H1 (cell line): ENCODE data around the gene MEF2A.

ENCODE experiments used
- CHD1 ChIP-seq: IDR thresholded peaks from 2 replicates; pipeline ENCODE4 v1.6.1; 2012; ENCODE audit warnings: low read depth, low read length, improper control_type of control experiment
- EP300 ChIP-seq, 2 experiments: IDR thresholded peaks; 1 replicate in 1 of 2; 2 replicates in 1 of 2; pipeline ENCODE4 v1.6.1; 2011 to 2012; ENCODE audit warnings: low read depth in 2 of 2, low read length in 2 of 2, mild to moderate bottlenecking in 2 of 2, borderline replicate concordance in 1 of 2, inconsistent platforms in 1 of 2, moderate library complexity in 1 of 2
- EZH2 ChIP-seq: fragments of 200-600 bp; sonication (generic); IDR thresholded peaks from 2 replicates; pipeline ENCODE4 v1.7.1; 2012; ENCODE audit warnings: low read depth, mild to moderate bottlenecking, moderate library complexity, low read length, inconsistent platforms; ENCODE audit not compliant: severe bottlenecking
- JUN ChIP-seq: IDR thresholded peaks from 2 replicates; pipeline ENCODE4 v1.6.1; 2011; ENCODE audit warnings: low read depth, mild to moderate bottlenecking, improper control_type of control experiment, low read length
- KDM1A ChIP-seq: fragments of 200-600, 300-600 bp; sonication (generic); IDR thresholded peaks from 2 replicates; pipeline ENCODE4 v1.7.1; 2016; ENCODE audit warnings: mild to moderate bottlenecking, low read length, borderline replicate concordance
- KDM5A ChIP-seq: fragments of 200-600 bp; IDR thresholded peaks from 2 replicates; pipeline ENCODE4 v1.7.1; 2012; ENCODE audit warnings: mild to moderate bottlenecking, low read length, inconsistent platforms, mixed read lengths
- POLR2AphosphoS5 ChIP-seq: IDR thresholded peaks from 2 replicates; pipeline ENCODE4 v1.6.1; 2011; ENCODE audit warnings: low read depth, low read length
- RAD21 ChIP-seq, 2 experiments: IDR thresholded peaks in 1 of 2; conservative IDR thresholded peaks in 1 of 2; 2 replicates each; pipeline ENCODE4 v1.6.1; 2011; ENCODE audit warnings: low read depth in 2 of 2, low read length in 2 of 2, improper control_type of control experiment in 1 of 2, inconsistent platforms in 1 of 2, mild to moderate bottlenecking in 1 of 2, moderate library complexity in 1 of 2
- SP4 ChIP-seq: IDR thresholded peaks from 2 replicates; pipeline ENCODE4 v1.6.1; 2012; ENCODE audit warnings: low read length, inconsistent platforms
- SRF ChIP-seq: IDR thresholded peaks from 2 replicates; pipeline ENCODE4 v1.6.1; 2011; ENCODE audit warnings: mild to moderate bottlenecking, low read depth, low read length, moderate library complexity
- TAF1 ChIP-seq: IDR thresholded peaks from 2 replicates; pipeline ENCODE4 v1.6.1; 2011; ENCODE audit warnings: mild to moderate bottlenecking, low read depth, low read length
- TF ChIP-seq, protein P1 (sequence below), 3 experiments: IDR thresholded peaks; 1 replicate in 2 of 3; 2 replicates in 1 of 3; pipeline versions ENCODE4 v1.5.1 to v1.6.1; 2011; ENCODE audit warnings: low read length in 3 of 3, mild to moderate bottlenecking in 3 of 3, inconsistent platforms in 2 of 3, low read depth in 1 of 3, moderate library complexity in 1 of 3; ENCODE audit not compliant: insufficient read depth in 1 of 3; ENCODE audit errors: control extremely low read depth in 1 of 3

DNA sequence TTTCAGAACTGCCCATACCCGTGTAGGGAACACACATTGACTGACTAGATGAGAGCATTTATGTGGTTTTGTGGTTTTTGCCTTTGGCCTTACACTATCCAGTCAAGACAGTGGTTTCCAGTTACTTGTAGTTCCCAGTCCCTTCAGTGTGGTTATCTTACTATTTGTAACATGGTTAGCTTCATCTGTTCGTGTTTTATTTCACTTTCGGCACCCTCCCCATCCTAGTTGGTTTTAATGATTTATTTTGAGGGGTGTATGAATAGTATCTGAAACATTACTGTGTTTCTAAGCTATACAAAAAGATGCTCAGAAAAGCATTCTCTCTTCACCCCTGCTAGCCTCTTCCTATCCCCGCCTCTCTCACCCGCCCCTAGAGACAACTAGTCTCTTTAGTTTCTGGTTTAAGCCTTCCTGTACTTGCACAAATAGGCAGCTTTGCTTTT, 153.3 kb downstream of the MEF2A start:
- TF ChIP-seq SRF (no peak), SP4 (no peak), EZH2 (no peak), EP300 (IDR thresholded peaks at IDR 0.05; ENCODE audit: borderline replicate concordance in 1 of 2, low read depth in 2 of 2, low read length in 2 of 2) (no peak), TAF1 (no peak), JUN (no peak), KDM1A (no peak), POLR2AphosphoS5 (no peak), CHD1 (no peak), KDM5A (no peak), RAD21 (IDR thresholded peaks at IDR 0.05 in 1 of 2, conservative IDR thresholded peaks at IDR 0.05 in 1 of 2; ENCODE audit: low read depth in 2 of 2, low read length in 2 of 2) (no peak)
- TF ChIP-seq, protein P1, sequence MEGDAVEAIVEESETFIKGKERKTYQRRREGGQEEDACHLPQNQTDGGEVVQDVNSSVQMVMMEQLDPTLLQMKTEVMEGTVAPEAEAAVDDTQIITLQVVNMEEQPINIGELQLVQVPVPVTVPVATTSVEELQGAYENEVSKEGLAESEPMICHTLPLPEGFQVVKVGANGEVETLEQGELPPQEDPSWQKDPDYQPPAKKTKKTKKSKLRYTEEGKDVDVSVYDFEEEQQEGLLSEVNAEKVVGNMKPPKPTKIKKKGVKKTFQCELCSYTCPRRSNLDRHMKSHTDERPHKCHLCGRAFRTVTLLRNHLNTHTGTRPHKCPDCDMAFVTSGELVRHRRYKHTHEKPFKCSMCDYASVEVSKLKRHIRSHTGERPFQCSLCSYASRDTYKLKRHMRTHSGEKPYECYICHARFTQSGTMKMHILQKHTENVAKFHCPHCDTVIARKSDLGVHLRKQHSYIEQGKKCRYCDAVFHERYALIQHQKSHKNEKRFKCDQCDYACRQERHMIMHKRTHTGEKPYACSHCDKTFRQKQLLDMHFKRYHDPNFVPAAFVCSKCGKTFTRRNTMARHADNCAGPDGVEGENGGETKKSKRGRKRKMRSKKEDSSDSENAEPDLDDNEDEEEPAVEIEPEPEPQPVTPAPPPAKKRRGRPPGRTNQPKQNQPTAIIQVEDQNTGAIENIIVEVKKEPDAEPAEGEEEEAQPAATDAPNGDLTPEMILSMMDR (IDR thresholded peaks at IDR 0.05; ENCODE audit: control extremely low read depth in 1 of 3, insufficient read depth in 1 of 3, low read depth in 1 of 3, low read length in 3 of 3) = no peak
